ENCODE results near the gene KCNK7. TPM values are rescaled to one million over a fixed set of nuclear protein-coding genes. Genes with fewer than 3 reads are reported as not detected.

Gene KCNK7
- total RNA-seq, result 0.09 and 0.30 TPM in 2 replicates

DNA sequence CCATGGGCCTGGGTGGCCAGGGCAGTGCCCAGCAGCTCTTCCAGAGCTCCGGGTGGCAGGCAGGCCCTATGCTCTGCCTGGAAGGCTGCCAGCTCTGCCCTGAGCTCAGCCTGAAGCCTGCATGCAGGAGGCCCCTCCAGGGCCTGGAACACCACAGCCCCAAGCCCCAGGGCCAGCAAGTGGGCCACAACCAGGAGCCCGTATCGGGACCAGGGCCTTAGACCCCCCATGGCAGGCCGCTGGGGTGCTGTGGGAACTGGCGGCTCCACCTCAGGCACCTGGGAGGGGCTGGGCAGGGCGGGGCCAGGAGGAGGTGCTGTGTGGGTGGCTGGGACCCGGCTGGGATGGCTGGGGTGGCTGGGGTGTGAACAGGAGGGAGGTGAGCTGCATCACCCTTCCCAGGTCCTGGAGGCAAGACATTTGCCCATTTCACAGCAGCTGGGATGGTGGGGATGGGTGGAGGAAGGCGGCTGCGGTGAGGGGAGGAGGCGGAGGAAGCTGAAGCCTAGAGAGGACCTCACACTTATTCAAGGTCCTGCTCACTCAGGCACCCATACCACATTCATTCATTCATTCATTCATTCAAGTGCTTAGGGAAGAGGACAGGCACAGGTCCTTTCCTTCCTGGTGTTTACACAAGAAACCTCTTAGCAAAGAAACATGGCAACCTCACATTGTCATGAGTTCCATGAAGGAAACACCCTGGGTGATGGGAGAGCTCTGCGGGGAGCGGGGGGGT is at the start of gene KCNK7:
TSS of gene KCNK7 (minus strand) at position 258 of the 739 bp plus-strand sequence. CDS start at position 230, 28 bp downstream.

GRCh38 chr11:65637794-65638419 is 42.3 kb upstream of the KCNK7 start, which contains the start of gene SIPA1:
Gene SIPA1 (plus strand): TSS chr11:65638101. CDS start chr11:65640922, 2,821 bp downstream.

DNA sequence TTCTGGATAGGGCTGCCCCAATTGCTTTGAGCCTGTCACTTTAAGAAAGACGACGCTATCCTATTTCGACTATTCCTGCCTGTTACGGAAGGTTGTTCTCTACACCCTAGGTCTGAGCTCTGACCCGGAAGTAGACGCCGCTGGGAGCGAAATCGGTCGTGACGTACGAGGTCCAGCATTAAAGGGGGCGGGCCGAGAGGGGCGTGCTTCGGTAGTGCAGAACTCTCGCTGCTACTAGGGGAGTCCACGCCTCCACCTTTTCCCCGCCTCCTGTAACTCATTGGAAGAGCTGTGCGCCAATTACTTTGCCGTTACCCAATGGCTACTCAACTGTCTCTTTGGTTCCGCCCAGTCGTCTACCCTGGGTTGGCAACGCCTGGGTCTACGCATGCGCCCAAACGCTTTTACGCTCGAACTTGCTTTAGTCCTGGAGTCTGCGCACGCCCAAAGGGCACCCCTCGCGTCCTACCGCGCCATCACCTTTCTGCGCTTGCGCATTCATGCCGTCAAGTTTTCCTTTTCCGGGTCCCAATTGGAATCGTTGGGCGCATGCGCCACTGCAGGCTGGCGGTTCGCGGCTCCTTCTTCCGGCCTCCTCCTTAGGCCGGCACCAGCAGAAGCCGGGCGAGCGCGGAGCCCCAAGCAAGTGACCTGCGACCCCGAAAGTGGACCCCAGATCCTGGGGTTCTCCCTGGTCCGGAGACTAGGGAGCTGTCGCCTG is 19.8 kb upstream of the KCNK7 start, which contains the start of gene PCNX3:
TSS of gene PCNX3 (plus strand) at position 548 of the 721 bp plus-strand sequence. CDS start 536 bp downstream, outside the sequence.

GRCh38 chr11:65575568-65576231 is 19.9 kb downstream of the KCNK7 start, which contains the start of gene EHBP1L1:
Gene EHBP1L1 (plus strand): TSS chr11:65576053. CDS start chr11:65576303, 250 bp downstream.

GRCh38 chr11:65572356-65573051 is 23.1 kb downstream of the KCNK7 start, which contains the start of gene FAM89B:
Gene FAM89B (plus strand): TSS chr11:65572538. CDS start chr11:65572670, 132 bp downstream.

DNA sequence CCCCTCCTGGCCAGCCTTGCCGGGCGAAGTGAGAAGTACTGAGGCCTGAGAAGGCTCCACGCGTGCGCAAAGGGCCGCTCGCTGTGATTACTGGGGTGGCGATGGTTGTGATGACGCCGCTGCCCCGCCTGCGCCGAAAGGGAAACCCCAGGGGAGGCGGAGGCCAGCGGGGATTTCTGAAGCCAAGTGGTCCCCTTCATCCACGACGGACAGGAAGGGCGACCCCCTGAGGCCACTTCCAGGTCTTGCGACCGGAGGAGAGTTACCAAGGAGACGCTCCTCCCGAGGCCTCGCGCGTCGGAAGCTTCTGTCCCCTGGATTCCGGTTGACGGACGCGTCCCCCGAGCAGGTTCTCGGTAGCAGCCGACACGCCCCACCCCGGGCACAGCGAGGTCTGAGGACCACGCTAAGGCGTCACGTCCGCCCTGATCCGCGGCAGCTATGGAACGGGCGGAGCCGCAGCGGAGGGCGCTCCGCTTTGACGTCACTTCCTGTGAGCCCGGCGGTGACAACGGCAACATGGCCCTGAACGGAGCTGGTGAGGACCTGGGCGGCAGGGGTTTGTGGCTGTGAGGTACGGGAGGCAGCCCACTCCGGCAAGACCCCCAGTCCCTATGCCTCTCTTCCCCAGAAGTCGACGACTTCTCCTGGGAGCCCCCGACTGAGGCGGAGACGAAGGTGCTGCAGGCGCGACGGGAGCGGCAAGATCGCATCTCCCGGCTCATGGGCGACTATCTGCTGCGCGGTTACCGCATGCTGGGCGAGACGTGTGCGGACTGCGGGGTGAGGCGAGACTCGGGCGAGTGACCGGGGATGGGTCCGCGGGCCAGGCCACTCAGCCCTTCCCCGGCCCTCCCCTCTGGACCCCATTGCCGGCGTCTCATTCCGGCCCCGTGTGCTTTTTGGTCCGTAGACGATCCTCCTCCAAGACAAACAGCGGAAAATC is 25.4 kb downstream of the KCNK7 start, which contains the start of gene ZNRD2:
TSS of gene ZNRD2 (plus strand) at position 505 of the 946 bp plus-strand sequence. CDS start at position 520, 15 bp downstream.

GRCh38 chr11:65558002-65558929 is 37.3 kb downstream of the KCNK7 start, which contains the start of gene LTBP3:
Gene LTBP3 (minus strand): TSS chr11:65558359. CDS start chr11:65557959, 400 bp downstream.

Other genes with a start within 250 kb of the KCNK7 start
- 0.05 and 0.30 TPM in 2 replicates for gene TIGD3, start 241.0 kb downstream of the KCNK7 start, total RNA-seq
- gene SLC25A45, start 213.2 kb downstream of the KCNK7 start, total RNA-seq, result 1.2 and 1.5 TPM in 2 replicates
- gene FRMD8, start 209.2 kb downstream of the KCNK7 start, total RNA-seq, result 38.9 and 46.0 TPM in 2 replicates
- gene NEAT1, start 173.0 kb downstream of the KCNK7 start, total RNA-seq, result 241 and 258 TPM in 2 replicates
- 11,132 and 13,288 TPM in 2 replicates for gene MALAT1, start 96.8 kb downstream of the KCNK7 start, total RNA-seq
- 91.8 and 103 TPM in 2 replicates for gene SCYL1, start 70.7 kb downstream of the KCNK7 start, total RNA-seq
- gene LTBP3, start 37.4 kb downstream of the KCNK7 start, total RNA-seq, result 140 and 192 TPM in 2 replicates
- 37.7 and 43.6 TPM in 2 replicates for gene ZNRD2, start 25.3 kb downstream of the KCNK7 start, total RNA-seq
- 27.3 and 34.8 TPM in 2 replicates for gene FAM89B, start 23.3 kb downstream of the KCNK7 start, total RNA-seq
- 69.5 and 103 TPM in 2 replicates for gene EHBP1L1, start 19.7 kb downstream of the KCNK7 start, total RNA-seq
- 16.3 and 33.3 TPM in 2 replicates for gene MAP3K11, start 18.4 kb upstream of the KCNK7 start, total RNA-seq
- gene PCNX3, start 20.0 kb upstream of the KCNK7 start, total RNA-seq, result 17.2 and 35.6 TPM in 2 replicates
- gene SIPA1, start 42.3 kb upstream of the KCNK7 start, total RNA-seq, result 17.2 and 37.5 TPM in 2 replicates
- 18.1 and 22.8 TPM in 2 replicates for gene RELA, start 67.1 kb upstream of the KCNK7 start, total RNA-seq
- gene KAT5, start 116.5 kb upstream of the KCNK7 start, total RNA-seq, result 28.3 and 33.3 TPM in 2 replicates
- 17.3 and 52.9 TPM in 2 replicates for gene RNASEH2C, start 125.0 kb upstream of the KCNK7 start, total RNA-seq
- gene AP5B1, start 185.2 kb upstream of the KCNK7 start, total RNA-seq, result 8.3 and 11.2 TPM in 2 replicates
- gene OVOL1, start 191.3 kb upstream of the KCNK7 start, total RNA-seq, result not detected in 2 replicates
- gene SNX32, start 238.2 kb upstream of the KCNK7 start, total RNA-seq, result 0.92 and 1.8 TPM in 2 replicates